ENCODE results near the gene CCDC7.

DNA sequence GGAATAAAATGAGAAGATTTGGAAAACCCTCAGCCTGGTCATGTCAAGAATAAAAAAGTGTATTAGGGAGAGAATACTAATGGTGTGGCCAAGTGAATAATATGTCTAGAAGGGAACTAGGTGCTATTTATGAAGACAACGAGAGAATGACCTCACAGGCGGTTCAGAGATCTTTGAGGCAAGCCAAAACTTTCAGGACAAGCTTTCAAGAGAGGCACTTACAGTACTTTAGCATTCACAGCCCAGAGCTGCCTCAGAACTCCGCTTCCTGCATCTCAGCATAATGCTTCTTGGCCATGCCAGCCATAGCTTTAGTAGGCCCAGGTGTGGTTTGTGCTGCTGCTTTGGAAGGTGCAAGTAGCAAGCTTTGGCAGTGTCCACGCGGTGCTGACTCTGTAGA lies 37.2 kb upstream of the CCDC7 start:
- no peak for TF ChIP-seq EZH2phosphoT487 (IDR thresholded peaks at IDR 0.05; ENCODE audit: low read length)
- TF ChIP-seq, protein P1, sequence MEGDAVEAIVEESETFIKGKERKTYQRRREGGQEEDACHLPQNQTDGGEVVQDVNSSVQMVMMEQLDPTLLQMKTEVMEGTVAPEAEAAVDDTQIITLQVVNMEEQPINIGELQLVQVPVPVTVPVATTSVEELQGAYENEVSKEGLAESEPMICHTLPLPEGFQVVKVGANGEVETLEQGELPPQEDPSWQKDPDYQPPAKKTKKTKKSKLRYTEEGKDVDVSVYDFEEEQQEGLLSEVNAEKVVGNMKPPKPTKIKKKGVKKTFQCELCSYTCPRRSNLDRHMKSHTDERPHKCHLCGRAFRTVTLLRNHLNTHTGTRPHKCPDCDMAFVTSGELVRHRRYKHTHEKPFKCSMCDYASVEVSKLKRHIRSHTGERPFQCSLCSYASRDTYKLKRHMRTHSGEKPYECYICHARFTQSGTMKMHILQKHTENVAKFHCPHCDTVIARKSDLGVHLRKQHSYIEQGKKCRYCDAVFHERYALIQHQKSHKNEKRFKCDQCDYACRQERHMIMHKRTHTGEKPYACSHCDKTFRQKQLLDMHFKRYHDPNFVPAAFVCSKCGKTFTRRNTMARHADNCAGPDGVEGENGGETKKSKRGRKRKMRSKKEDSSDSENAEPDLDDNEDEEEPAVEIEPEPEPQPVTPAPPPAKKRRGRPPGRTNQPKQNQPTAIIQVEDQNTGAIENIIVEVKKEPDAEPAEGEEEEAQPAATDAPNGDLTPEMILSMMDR (IDR thresholded peaks at IDR 0.05; ENCODE audit: low read length), result no peak
- TF ChIP-seq EZH2 (optimal IDR thresholded peaks at IDR 0.05; ENCODE audit: low read depth, low read length), result no peak

Measured in MM.1S (cell line).